LNCAP (cell line): ENCODE results near the gene SPEM2.

ENCODE experiments used
- CTCF ChIP-seq: fragments of 450-650 bp; IDR thresholded peaks from 2 replicates; pipeline ENCODE4 v1.5.1; 2017; ENCODE audit warnings: mild to moderate bottlenecking

Gene SPEM2

GRCh38 chr17:7410634-7411426 is 14.6 kb upstream of the SPEM2 start:
- no peak for TF ChIP-seq CTCF

- no peak for TF ChIP-seq CTCF
Observed at GRCh38 chr17:7411427-7411750, 14.0 kb upstream of the SPEM2 start.

- TF ChIP-seq CTCF = no peak
Observed at GRCh38 chr17:7413346-7413985, 11.9 kb upstream of the SPEM2 start.

- TF ChIP-seq CTCF = no peak
Observed at GRCh38 chr17:7414837-7415236, 10.6 kb upstream of the SPEM2 start.

- no peak for TF ChIP-seq CTCF
Observed at GRCh38 chr17:7415784-7416183, 9.6 kb upstream of the SPEM2 start.

- TF ChIP-seq CTCF = no peak
Observed at GRCh38 chr17:7416323-7416722, 9.1 kb upstream of the SPEM2 start.

GRCh38 chr17:7417056-7417655 is 8.3 kb upstream of the SPEM2 start:
- no peak for TF ChIP-seq CTCF
